H1 (cell line): ENCODE measurements around the gene ADGRG1. TPM values are rescaled to one million over a fixed set of nuclear protein-coding genes. Genes with fewer than 3 reads are reported as not detected.

Experiments used
- CTCF ChIA-PET: fragments of 300-600 bp; sonication (Branson Sonifier 250); formaldehyde crosslinking; loops from one replicate; lab custom pipeline; 2021; ENCODE audit not compliant: partially characterized antibody; lab: Charles Lee
- POLR2A ChIA-PET: fragments of 300-600 bp; sonication (Branson Sonifier 250); formaldehyde crosslinking; loops from one replicate; lab custom pipeline; 2021; ENCODE audit warnings: inconsistent platforms; ENCODE audit not compliant: partially characterized antibody; lab: Charles Lee
- DNase-seq, 2 experiments: peaks; one replicate each; pipeline versions ENCODE4 v3.0.0 to v3.0.0-alpha.2; 2010 to 2022; ENCODE audit warnings: low spot score in 2 of 2, low read depth in 1 of 2, mixed read lengths in 1 of 2
- FAIRE-seq: peaks from 2 replicates; lab custom pipeline; 2011; peaks lifted over from hg19 to GRCh38; lab: Jason Lieb, UNC
- H2AFZ ChIP-seq: 2 replicates; pipeline ENCODE4 v1.8.1; 2012; ENCODE audit warnings: low read length, inconsistent platforms
- H2AK5ac ChIP-seq: 2 replicates; pipeline ENCODE4 v1.6.1; 2013; ENCODE audit warnings: low read depth, low read length
- H2BK120ac ChIP-seq: replicated peaks from 2 replicates; pipeline ENCODE3; 2013; ENCODE audit warnings: low read depth, low read length, inconsistent platforms
- H2BK12ac ChIP-seq: 2 replicates; pipeline ENCODE4 v1.6.1; 2013; ENCODE audit warnings: low read depth, low read length
- H2BK15ac ChIP-seq: 2 replicates; pipeline ENCODE4 v1.6.1; 2013; ENCODE audit warnings: low read length
- H2BK20ac ChIP-seq: 2 replicates; pipeline ENCODE4 v1.6.1; 2013; ENCODE audit warnings: low read length
- H2BK5ac ChIP-seq: 2 replicates; pipeline ENCODE4 v1.6.1; 2013; ENCODE audit warnings: low read depth, low read length
- H3K14ac ChIP-seq: 2 replicates; pipeline ENCODE4 v1.6.1; 2013; ENCODE audit warnings: inconsistent platforms; ENCODE audit not compliant: insufficient read length
- H3K18ac ChIP-seq: 2 replicates; pipeline ENCODE4 v1.6.1; 2013; ENCODE audit warnings: low read length; ENCODE audit errors: extremely low read depth
- H3K23ac ChIP-seq: 2 replicates; pipeline ENCODE4 v1.6.1; 2013; ENCODE audit warnings: inconsistent platforms; ENCODE audit not compliant: insufficient read length
- H3K23me2 ChIP-seq: 2 replicates; pipeline ENCODE4 v1.6.1; 2013; ENCODE audit warnings: low read depth, low read length
- H3K27ac ChIP-seq: 2 replicates; pipeline ENCODE4 v1.6.1; 2011; ENCODE audit warnings: low read depth, low read length, inconsistent platforms
- H3K27me3 ChIP-seq, 4 experiments: replicated peaks in 1 of 4; 1 replicate in 1 of 4; 2 replicates in 3 of 4; pipeline versions ENCODE4 v1.6.1 to v1.8.1; 2011 to 2013; ENCODE audit warnings: low read length in 3 of 4, mild to moderate bottlenecking in 3 of 4, inconsistent platforms in 2 of 4, mixed read lengths in 2 of 4, moderate library complexity in 1 of 4; ENCODE audit not compliant: control insufficient read depth in 3 of 4, insufficient read depth in 3 of 4; ENCODE audit errors: extremely low read depth in 1 of 4
- H3K36me3 ChIP-seq, 4 experiments: 2 replicates each; pipeline versions ENCODE4 v1.6.1 to v1.8.1; 2011 to 2013; ENCODE audit warnings: mild to moderate bottlenecking in 4 of 4, low read length in 3 of 4, moderate library complexity in 2 of 4, control low read depth in 1 of 4, inconsistent platforms in 1 of 4; ENCODE audit not compliant: insufficient read depth in 4 of 4, control insufficient read depth in 2 of 4
- H3K4ac ChIP-seq: replicated peaks from 2 replicates; pipeline ENCODE3; 2013; ENCODE audit warnings: low read length, low read depth, mixed read lengths, inconsistent platforms; ENCODE audit not compliant: insufficient read length
- H3K4me1 ChIP-seq, 4 experiments: replicated peaks in 1 of 4; 1 replicate in 1 of 4; 2 replicates in 3 of 4; pipeline versions ENCODE4 v1.6.1 to v1.8.1; 2011 to 2013; ENCODE audit warnings: low read length in 3 of 4, inconsistent platforms in 2 of 4, mixed read lengths in 1 of 4; ENCODE audit not compliant: insufficient read depth in 4 of 4, control insufficient read depth in 3 of 4
- H3K4me2 ChIP-seq, 2 experiments: 2 replicates each; pipeline versions ENCODE4 v1.6.1 to v1.8.1; 2011 to 2013; ENCODE audit warnings: low read depth in 2 of 2, low read length in 2 of 2, control low read depth in 1 of 2, inconsistent platforms in 1 of 2, mild to moderate bottlenecking in 1 of 2; ENCODE audit not compliant: insufficient read depth in 1 of 2
- H3K4me3 ChIP-seq, 4 experiments: fragments of 200-600, 300-600 bp in 1 of 4; sonication (generic), shearing (Covaris generic), sonication (Bioruptor Twin) in 1 of 4; 2 replicates each; pipeline versions ENCODE4 v1.5.1 to v1.8.1; 2011 to 2016; ENCODE audit warnings: low read length in 4 of 4, low read depth in 3 of 4, control low read depth in 2 of 4, inconsistent platforms in 2 of 4, mild to moderate bottlenecking in 2 of 4, mixed read lengths in 1 of 4, moderate library complexity in 1 of 4; ENCODE audit not compliant: insufficient read depth in 2 of 4; ENCODE audit errors: extremely low read depth in 1 of 4
- H3K56ac ChIP-seq: replicated peaks from 2 replicates; pipeline ENCODE3; 2013; ENCODE audit warnings: low read depth, mild to moderate bottlenecking, mixed read lengths, low read length, inconsistent platforms; ENCODE audit not compliant: insufficient read length
- H3K79me1 ChIP-seq: 2 replicates; pipeline ENCODE4 v1.6.1; 2013; ENCODE audit warnings: low read depth, low read length, control low read depth
- H3K79me2 ChIP-seq, 2 experiments: 2 replicates each; pipeline versions ENCODE4 v1.6.1 to v1.8.1; 2012 to 2013; ENCODE audit warnings: low read length in 2 of 2, mild to moderate bottlenecking in 2 of 2, inconsistent platforms in 1 of 2; ENCODE audit not compliant: insufficient read depth in 2 of 2, control insufficient read depth in 1 of 2
- H3K9ac ChIP-seq, 4 experiments: replicated peaks in 1 of 4; 1 replicate in 1 of 4; 2 replicates in 3 of 4; pipeline versions ENCODE4 v1.6.1 to v1.8.1; 2011 to 2013; ENCODE audit warnings: low read depth in 3 of 4, low read length in 3 of 4, control low read depth in 2 of 4, mild to moderate bottlenecking in 2 of 4, moderate library complexity in 2 of 4, inconsistent platforms in 1 of 4; ENCODE audit errors: extremely low read depth in 1 of 4
- H3K9me3 ChIP-seq, 2 experiments: 2 replicates each; pipeline versions ENCODE4 v1.6.1 to v1.8.1; 2012 to 2013; ENCODE audit warnings: mild to moderate bottlenecking in 2 of 2, moderate library complexity in 2 of 2, control low read depth in 1 of 2, inconsistent platforms in 1 of 2, low read depth in 1 of 2, low read length in 1 of 2, mixed read lengths in 1 of 2; ENCODE audit not compliant: insufficient read depth in 2 of 2
- H4K20me1 ChIP-seq, 2 experiments: replicated peaks in 1 of 2; 2 replicates each; pipeline versions ENCODE3 to v1.8.1; 2011 to 2013; ENCODE audit warnings: inconsistent platforms in 2 of 2, low read length in 2 of 2, mild to moderate bottlenecking in 1 of 2; ENCODE audit not compliant: insufficient read depth in 2 of 2, control insufficient read depth in 1 of 2
- H4K5ac ChIP-seq: 2 replicates; pipeline ENCODE4 v1.6.1; 2013; ENCODE audit warnings: low read length, low read depth, mixed read lengths, inconsistent platforms; ENCODE audit not compliant: insufficient read length
- H4K8ac ChIP-seq: 2 replicates; pipeline ENCODE4 v1.8.0; 2013; ENCODE audit warnings: mild to moderate bottlenecking, moderate library complexity, low read length, inconsistent platforms; ENCODE audit not compliant: insufficient read depth; ENCODE audit errors: extremely low read depth
- H4K91ac ChIP-seq: replicated peaks from 2 replicates; pipeline ENCODE3; 2013; ENCODE audit warnings: low read length, mixed read lengths, inconsistent platforms; ENCODE audit not compliant: insufficient read length
- BACH1 ChIP-seq: IDR thresholded peaks from 2 replicates; pipeline ENCODE4 v1.6.1; 2012; ENCODE audit warnings: low read length, improper control_type of control experiment
- CHD2 ChIP-seq: IDR thresholded peaks from 2 replicates; pipeline ENCODE4 v1.6.1; 2012; ENCODE audit warnings: low read length, improper control_type of control experiment
- CREB1 ChIP-seq: IDR thresholded peaks from 2 replicates; pipeline ENCODE4 v1.6.1; 2012; ENCODE audit warnings: inconsistent platforms
- EGR1 ChIP-seq: IDR thresholded peaks from 2 replicates; pipeline ENCODE4 v1.6.1; 2011; ENCODE audit warnings: low read depth, low read length, borderline replicate concordance
- GABPA ChIP-seq: IDR thresholded peaks from 2 replicates; pipeline ENCODE4 v1.6.1; 2011; ENCODE audit warnings: mild to moderate bottlenecking, low read length, moderate library complexity, borderline replicate concordance; ENCODE audit not compliant: insufficient read depth
- HDAC6 ChIP-seq: IDR thresholded peaks from one replicate; pipeline ENCODE4 v1.7.1; 2012; ENCODE audit warnings: low read depth, mild to moderate bottlenecking, inconsistent platforms, low read length, moderate library complexity
- KDM1A ChIP-seq: fragments of 200-600, 300-600 bp; sonication (generic); IDR thresholded peaks from 2 replicates; pipeline ENCODE4 v1.7.1; 2016; ENCODE audit warnings: mild to moderate bottlenecking, low read length, borderline replicate concordance
- KDM5A ChIP-seq: fragments of 200-600 bp; IDR thresholded peaks from 2 replicates; pipeline ENCODE4 v1.7.1; 2012; ENCODE audit warnings: mild to moderate bottlenecking, low read length, inconsistent platforms, mixed read lengths
- NRF1 ChIP-seq: IDR thresholded peaks from 2 replicates; pipeline ENCODE4 v1.6.1; 2011; ENCODE audit warnings: mild to moderate bottlenecking, low read depth, low read length, improper control_type of control experiment
- PHF8 ChIP-seq: fragments of 200-600 bp; sonication (generic); conservative IDR thresholded peaks from 2 replicates; pipeline ENCODE4 v1.7.1; 2012; ENCODE audit warnings: low read depth, mild to moderate bottlenecking, inconsistent platforms, low read length, moderate library complexity
- SP1 ChIP-seq: IDR thresholded peaks from 2 replicates; pipeline ENCODE4 v1.6.1; 2011; ENCODE audit warnings: low read depth, low read length
- WGBS, 2 experiments: shearing (Covaris generic) in 1 of 2; methylation state at CpG; one replicate each; pipeline versions ENCODE4 v1.1.6 to v1.1.7; 2013 to 2015; ENCODE audit warnings: low lambda C conversion rate in 2 of 2, mixed read lengths in 2 of 2, inconsistent platforms in 1 of 2, low coverage in 1 of 2, missing lambda C conversion rate in 1 of 2; ENCODE audit not compliant: insufficient replicate concordance in 2 of 2, insufficient coverage in 1 of 2, insufficient read length in 1 of 2; ENCODE audit errors: extremely low coverage in 1 of 2, missing lambda C conversion rate in 1 of 2; 5-methylcytosine and 5-hydroxymethylcytosine counted together
- polyA plus RNA-seq, 7 experiments: library from polyadenylated mRNA; depleted of rRNA in 3 of 7; stranded (reverse) in 5 of 7; unstranded in 2 of 7; fragments of >200 nt in 5 of 7; fragments of 200-250 nt in 2 of 7; gene quantifications; 1 replicate in 5 of 7; 2 replicates in 1 of 7; 4 replicates in 1 of 7; pipeline versions ENCODE4 v1.2.1 to v1.2.3, GENCODE V29; 2011 to 2013; ENCODE audit warnings: missing spikeins in 2 of 7, mixed read lengths in 2 of 7
- total RNA-seq: library from RNA; stranded (reverse); fragmentation: NEBNext Ultra II Directional; extraction: Animal tissue kit (Norgen Biotek cat#: 25700); gene quantifications from 2 replicates; pipeline ENCODE4 v1.2.1, GENCODE V29; 2021
- TF ChIP-seq, protein P1 (sequence below): IDR thresholded peaks from 2 replicates; pipeline ENCODE4 v1.6.1; 2011; ENCODE audit warnings: low read length, improper control_type of control experiment
- TF ChIP-seq, protein P2 (sequence below): IDR thresholded peaks from 2 replicates; pipeline ENCODE4 v1.6.1; 2012; ENCODE audit warnings: inconsistent platforms

The ADGRG1 gene
- total and polyA plus RNA-seq, 2 of the 8 experiments (the other 6 are each of a cell fraction or from before 2014, with no cell fraction given): 1.3 to 2.6 TPM

DNA sequence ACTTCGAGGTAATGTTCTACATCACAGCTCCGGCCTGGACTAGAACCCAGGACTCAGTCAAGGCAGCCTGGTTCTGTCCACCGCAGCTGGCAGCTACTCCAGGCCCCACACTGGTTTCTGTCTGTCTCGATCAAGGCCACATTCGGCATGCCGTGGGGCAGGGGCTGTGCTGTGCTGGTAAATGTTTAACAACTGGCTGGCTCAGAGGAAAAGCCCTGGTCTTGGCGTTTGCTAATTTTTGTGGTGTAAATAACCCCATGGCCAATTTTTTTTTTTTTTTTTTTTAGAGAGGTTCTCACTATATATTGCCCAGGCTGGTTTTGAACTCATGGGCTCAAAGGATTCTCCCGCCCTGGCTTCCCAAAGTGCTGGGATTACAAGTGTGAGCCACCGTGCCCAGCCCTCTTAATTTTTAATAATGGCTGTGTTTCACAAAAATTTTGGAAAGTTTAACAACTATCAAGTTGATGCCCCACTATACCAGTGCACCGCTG, 65.8 kb downstream of the ADGRG1 start:
- Histone ChIP-seq H3K27me3 (no peaks in the 10 kb centered on the region), H3K23ac (no peak overlapping the region), H2BK120ac (no peak overlapping the region), H3K79me2 (no peaks in the 10 kb centered on the region), H2AFZ (no peak overlapping the region), H2BK20ac (no peak overlapping the region), H3K4ac (no peak overlapping the region), H2BK5ac (no peak overlapping the region), H3K4me1 (peaks cover 0 to 2% (median under 1%) of the 10 kb centered on the region in 4 experiments; a peak in 2 of 7 replicates), H3K18ac (no peak overlapping the region), H4K5ac (no peak overlapping the region), H3K36me3 (no peaks in the 10 kb centered on the region), H2BK12ac (no peak overlapping the region), H3K27ac (no peak overlapping the region), H4K20me1 (no peaks in the 10 kb centered on the region), H3K9me3 (no peaks in the 10 kb centered on the region), H3K79me1 (no peaks in the 10 kb centered on the region), H3K56ac (no peak overlapping the region), H3K9ac (no peak overlapping the region), H3K4me3 (no peak overlapping the region), H4K8ac (no peak overlapping the region), H4K91ac (no peak overlapping the region), H3K23me2 (0 out of 2 replicates have a peak, but pooled peaks cover 2% of the 10 kb centered on the region), H2AK5ac (no peak overlapping the region), H2BK15ac (no peak overlapping the region), H3K14ac (no peak overlapping the region), H3K4me2 (no peak overlapping the region)
- TF ChIP-seq, protein P1, sequence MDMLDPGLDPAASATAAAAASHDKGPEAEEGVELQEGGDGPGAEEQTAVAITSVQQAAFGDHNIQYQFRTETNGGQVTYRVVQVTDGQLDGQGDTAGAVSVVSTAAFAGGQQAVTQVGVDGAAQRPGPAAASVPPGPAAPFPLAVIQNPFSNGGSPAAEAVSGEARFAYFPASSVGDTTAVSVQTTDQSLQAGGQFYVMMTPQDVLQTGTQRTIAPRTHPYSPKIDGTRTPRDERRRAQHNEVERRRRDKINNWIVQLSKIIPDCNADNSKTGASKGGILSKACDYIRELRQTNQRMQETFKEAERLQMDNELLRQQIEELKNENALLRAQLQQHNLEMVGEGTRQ: no peak
- TF ChIP-seq KDM1A: no peak
- TF ChIP-seq PHF8: no peak
- no peak for TF ChIP-seq SP1
- TF ChIP-seq EGR1: no peak
- TF ChIP-seq BACH1: no peak
- TF ChIP-seq HDAC6: no peak
- TF ChIP-seq GABPA: no peak
- no peak for TF ChIP-seq CREB1
- no peak for TF ChIP-seq NRF1
- no peak for TF ChIP-seq KDM5A
- no peak for TF ChIP-seq CHD2
- TF ChIP-seq, protein P2, sequence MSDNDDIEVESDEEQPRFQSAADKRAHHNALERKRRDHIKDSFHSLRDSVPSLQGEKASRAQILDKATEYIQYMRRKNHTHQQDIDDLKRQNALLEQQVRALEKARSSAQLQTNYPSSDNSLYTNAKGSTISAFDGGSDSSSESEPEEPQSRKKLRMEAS: no peak
- ChIA-PET POLR2A (interaction anchor here (1.0 to 3.4 kb wide), 3 partner anchors 11 to 30 kb away, joined by 3 to 19 read pairs (median 3); no protein-coding TSS in a partner anchor), CTCF (interaction anchor here (0.6 to 3.0 kb wide), 2 partner anchors 14 to 46 kb away, joined by 4 to 12 read pairs; no protein-coding TSS in a partner anchor)
- FAIRE-seq: no peak
- no peak for DNase-seq
- 68% methylated on average over 10 of the region's 10 CpGs; no CpG with 5 or more reads in 1 of the 2 experiments for WGBS, 2 experiments
